Measurements from ENCODE around the gene SINHCAF. TPM values are rescaled to one million over a fixed set of nuclear protein-coding genes. Genes with fewer than 3 reads are reported as not detected.

The SINHCAF gene
- total RNA-seq, 3 donors from 2014 or later: 11.8 to 76.5 (median 54.7) TPM

DNA sequence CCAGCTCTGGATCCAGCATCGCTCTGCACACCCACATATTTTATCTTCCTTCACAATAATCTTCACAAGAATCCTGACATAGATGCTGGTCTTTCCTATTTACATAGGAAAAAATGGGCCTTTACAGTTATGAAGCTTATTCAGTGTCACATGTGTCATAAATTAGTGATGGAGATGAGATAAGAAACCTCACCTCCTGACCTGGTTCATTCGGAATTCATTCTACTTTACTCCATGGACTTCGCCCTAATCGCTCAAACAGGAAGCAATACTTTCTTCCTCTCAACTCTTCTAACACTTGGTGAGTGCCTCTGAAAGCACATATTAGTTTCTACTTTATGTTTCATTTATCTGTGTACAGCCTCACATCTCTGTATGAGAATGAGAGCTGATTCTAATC, 12.0 kb upstream of the SINHCAF start:
- no peak for TF ChIP-seq POLR2A (IDR thresholded peaks at IDR 0.05)
- no peak for TF ChIP-seq POLR2AphosphoS5 (IDR thresholded peaks at IDR 0.05)
- TF ChIP-seq, protein P1, sequence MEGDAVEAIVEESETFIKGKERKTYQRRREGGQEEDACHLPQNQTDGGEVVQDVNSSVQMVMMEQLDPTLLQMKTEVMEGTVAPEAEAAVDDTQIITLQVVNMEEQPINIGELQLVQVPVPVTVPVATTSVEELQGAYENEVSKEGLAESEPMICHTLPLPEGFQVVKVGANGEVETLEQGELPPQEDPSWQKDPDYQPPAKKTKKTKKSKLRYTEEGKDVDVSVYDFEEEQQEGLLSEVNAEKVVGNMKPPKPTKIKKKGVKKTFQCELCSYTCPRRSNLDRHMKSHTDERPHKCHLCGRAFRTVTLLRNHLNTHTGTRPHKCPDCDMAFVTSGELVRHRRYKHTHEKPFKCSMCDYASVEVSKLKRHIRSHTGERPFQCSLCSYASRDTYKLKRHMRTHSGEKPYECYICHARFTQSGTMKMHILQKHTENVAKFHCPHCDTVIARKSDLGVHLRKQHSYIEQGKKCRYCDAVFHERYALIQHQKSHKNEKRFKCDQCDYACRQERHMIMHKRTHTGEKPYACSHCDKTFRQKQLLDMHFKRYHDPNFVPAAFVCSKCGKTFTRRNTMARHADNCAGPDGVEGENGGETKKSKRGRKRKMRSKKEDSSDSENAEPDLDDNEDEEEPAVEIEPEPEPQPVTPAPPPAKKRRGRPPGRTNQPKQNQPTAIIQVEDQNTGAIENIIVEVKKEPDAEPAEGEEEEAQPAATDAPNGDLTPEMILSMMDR (IDR thresholded peaks at IDR 0.05): no peak
- no peak for DNase-seq (ENCODE audit: low spot score in 2 of 2)
- Histone ChIP-seq H3K27ac (no peak overlapping the region), H3K9me3 (no peaks in the 10 kb centered on the region), H3K4me1 (no peaks in the 10 kb centered on the region), H3K27me3 (no peaks in the 10 kb centered on the region), H3K4me3 (no peak overlapping the region), H3K36me3 (no peaks in the 10 kb centered on the region)
- intact Hi-C loops (cut with DNase I; ENCODE audit: low total_unique reads): no loop called here

DNA sequence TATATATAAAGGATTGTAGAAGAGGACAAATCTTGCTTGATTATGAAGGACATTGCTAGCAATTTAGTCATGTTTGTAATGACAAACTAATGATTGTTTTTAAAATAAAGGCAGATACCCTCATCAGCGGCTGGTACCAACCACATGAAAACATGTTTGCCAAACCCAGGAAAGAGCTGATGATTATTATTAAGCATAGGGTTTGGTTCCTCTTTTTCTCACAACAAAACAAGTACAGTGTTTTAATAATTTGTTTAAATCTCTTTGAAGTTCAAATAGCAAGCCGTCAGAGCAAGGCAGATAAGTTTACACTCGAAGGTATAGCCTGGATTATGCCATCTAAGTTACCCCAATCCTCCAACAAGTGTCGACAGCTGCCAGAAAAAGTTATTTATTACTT, 5.3 kb upstream of the SINHCAF start:
- Histone ChIP-seq H3K9me3 (no peaks in the 10 kb centered on the region), H3K27ac (no peak overlapping the region), H3K4me1 (no peaks in the 10 kb centered on the region), H3K4me3 (no peak overlapping the region), H3K36me3 (no peaks in the 10 kb centered on the region), H3K27me3 (no peaks in the 10 kb centered on the region)
- intact Hi-C loops (cut with DNase I; ENCODE audit: low total_unique reads): no loop called here
- TF ChIP-seq POLR2AphosphoS5 (IDR thresholded peaks at IDR 0.05) (no peak), POLR2A (IDR thresholded peaks at IDR 0.05) (no peak)
- TF ChIP-seq, protein P1 (IDR thresholded peaks at IDR 0.05): no peak
- DNase-seq (ENCODE audit: low spot score in 2 of 2): no peak

DNA sequence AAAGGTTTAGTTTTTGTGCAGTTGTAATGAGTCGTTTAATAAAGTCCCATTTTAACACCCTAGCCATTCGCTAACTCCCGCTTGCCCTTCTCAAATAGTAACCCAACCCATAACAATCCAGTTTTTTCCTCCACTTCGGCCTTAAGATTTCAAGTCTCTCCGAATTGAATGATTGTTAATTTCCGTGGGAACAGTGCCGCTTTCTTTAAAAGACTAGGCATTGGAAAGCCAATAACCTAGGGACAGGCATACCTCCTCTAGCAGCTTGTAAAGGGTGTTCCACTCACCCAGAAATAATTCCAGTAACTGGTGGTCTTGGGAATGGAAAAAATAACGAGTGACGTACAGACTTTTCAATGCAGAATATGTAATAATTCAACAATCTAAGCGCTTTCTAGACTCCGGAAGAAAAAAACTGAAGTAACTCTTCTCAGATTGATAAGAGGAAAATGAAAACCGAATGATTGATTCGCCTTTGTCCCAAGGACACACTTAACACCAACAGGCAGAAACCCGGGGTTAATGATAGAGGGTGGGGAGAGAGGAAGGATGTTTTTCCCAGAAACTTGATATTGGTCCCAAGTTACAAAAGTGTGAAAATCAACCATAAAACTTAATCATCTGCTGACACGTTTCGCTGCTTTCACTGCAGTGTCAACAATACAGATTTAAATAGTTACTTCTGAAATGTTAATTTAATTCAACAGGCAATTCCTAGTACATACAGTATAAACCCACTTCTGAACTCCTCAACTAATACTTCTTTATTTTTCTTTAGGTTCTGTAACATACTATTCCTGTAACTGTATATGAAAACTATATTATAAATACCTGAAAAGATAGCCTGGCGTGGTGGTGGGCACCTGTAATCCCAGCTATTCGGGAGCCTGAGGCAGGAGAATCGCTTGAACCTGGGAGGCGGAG, 1.0 kb upstream of the SINHCAF start:
- Histone ChIP-seq H3K27ac (peak overlapping the region; percentile 95 to 98), H3K27me3 (no peaks in the 10 kb centered on the region), H3K4me1 (no peaks in the 10 kb centered on the region), H3K36me3 (no peaks in the 10 kb centered on the region), H3K9me3 (no peaks in the 10 kb centered on the region), H3K4me3 (peak overlapping the region; percentile 76 to 92 (median 81))
- intact Hi-C loops (cut with DNase I; ENCODE audit: low total_unique reads): no loop called here
- no peak for DNase-seq (ENCODE audit: low spot score in 2 of 2)
- no peak for TF ChIP-seq POLR2AphosphoS5 (IDR thresholded peaks at IDR 0.05)
- TF ChIP-seq POLR2A (IDR thresholded peaks at IDR 0.05): no peak
- TF ChIP-seq, protein P1 (IDR thresholded peaks at IDR 0.05): no peak

DNA sequence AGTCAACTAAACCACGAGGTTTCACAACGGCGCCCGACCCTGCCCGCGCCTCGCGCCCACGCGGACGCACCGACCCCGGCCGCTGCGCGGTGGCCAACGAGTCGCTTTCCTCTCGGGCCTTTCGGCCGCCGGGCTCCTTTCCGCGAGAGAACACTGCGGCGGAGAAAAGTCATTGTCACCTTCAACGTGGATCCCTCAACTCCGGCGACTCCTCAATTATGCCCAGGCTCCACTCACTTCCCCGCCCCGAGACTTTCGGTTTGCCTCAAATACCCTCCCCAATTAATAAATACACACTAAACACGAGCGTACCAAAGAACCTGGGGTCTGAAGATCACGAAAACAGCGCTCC, 450 bp downstream of the SINHCAF start:
- no peak for DNase-seq (ENCODE audit: low spot score in 2 of 2)
- no peaks in the 10 kb centered on the region for H3K36me3 ChIP-seq
- H3K9me3 ChIP-seq: no peaks in the 10 kb centered on the region
- H3K27me3 ChIP-seq: no peaks in the 10 kb centered on the region
- H3K4me3 ChIP-seq: peak overlapping the region; percentile 76 to 92 (median 81)
- H3K4me1 ChIP-seq: no peaks in the 10 kb centered on the region
- intact Hi-C loops (cut with DNase I; ENCODE audit: low total_unique reads): no loop called here
- peak overlapping the region; percentile 95 to 98 for H3K27ac ChIP-seq
- TF ChIP-seq POLR2A (IDR thresholded peaks at IDR 0.05) (no peak), POLR2AphosphoS5 (IDR thresholded peaks at IDR 0.05) (no peak)
- TF ChIP-seq, protein P1 (IDR thresholded peaks at IDR 0.05): no peak

DNA sequence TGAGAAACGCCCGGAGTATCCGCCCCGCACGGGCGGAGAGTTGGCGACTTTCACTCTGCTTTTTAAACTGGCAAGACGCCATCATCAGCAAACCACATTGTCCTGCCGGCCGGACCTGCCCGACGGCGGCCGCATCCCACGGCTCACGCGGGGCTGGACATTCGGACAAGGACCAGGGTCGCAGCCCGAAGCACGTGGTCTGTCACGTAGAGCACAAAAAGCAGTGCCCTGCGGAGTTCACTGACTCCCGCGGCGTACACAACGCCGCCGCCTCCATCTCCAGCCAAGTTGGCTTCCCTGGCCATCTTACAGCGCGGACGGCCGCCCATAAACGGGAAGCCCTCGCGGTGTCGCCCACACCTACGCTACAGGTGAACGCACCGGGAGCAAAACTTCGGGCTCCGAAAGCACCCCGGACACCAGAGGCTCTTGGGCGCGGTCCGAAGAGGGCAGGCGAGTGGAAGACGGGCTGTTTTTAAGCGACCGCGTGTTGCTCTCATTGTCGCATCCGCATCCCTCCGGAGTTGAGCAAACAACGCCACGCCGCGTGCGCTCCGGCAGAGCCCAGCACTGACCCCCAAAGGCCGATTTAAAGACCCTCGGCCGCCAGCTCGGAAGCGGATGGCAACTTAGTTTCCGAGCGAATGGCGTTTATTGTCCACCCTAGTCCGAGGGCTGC, 966 bp downstream of the SINHCAF start:
- no peaks in the 10 kb centered on the region for H3K4me1 ChIP-seq
- peak; percentile 53 to 63 for DNase-seq (ENCODE audit: low spot score in 2 of 2)
- H3K4me3 ChIP-seq: peak overlapping the region; percentile 76 to 92 (median 81)
- H3K9me3 ChIP-seq: no peaks in the 10 kb centered on the region
- H3K27ac ChIP-seq: peak overlapping the region; percentile 95 to 98
- intact Hi-C loops (cut with DNase I; ENCODE audit: low total_unique reads): no loop called here
- no peaks in the 10 kb centered on the region for H3K27me3 ChIP-seq
- no peaks in the 10 kb centered on the region for H3K36me3 ChIP-seq
- TF ChIP-seq POLR2AphosphoS5 (IDR thresholded peaks at IDR 0.05) (peak; percentile 37 to 69 (median 39)), POLR2A (IDR thresholded peaks at IDR 0.05) (no peak)
- TF ChIP-seq, protein P1 (IDR thresholded peaks at IDR 0.05): no peak

All from breast epithelium (tissue), 4 donors.